Stimulated activated CD4-positive, alpha-beta T cell treated with anti-CD3 and anti-CD28 coated beads, Interleukin-1b, Interleukin-23, amount 100 ng/mL, for 4 hours (primary cell): ENCODE results near the gene MYO15B.

Experiments
- DNase-seq, 2 donors: peaks; one replicate each; pipeline ENCODE4 v3.0.0-alpha.2; 2020; ENCODE audit warnings: low read depth in 2 of 2

The MYO15B gene

GRCh38 chr17:75665981-75666380, 78.4 kb downstream of the MYO15B start:
- DNase-seq, result no peak

GRCh38 chr17:75666959-75667790, 79.6 kb downstream of the MYO15B start, which contains the start of the genes RECQL5 and SAP30BP:
RECQL5 (minus strand) TSS chr17:75667154; CDS start chr17:75666557, 597 bp downstream.
SAP30BP (plus strand) TSS chr17:75667338; CDS start chr17:75667373, 35 bp downstream.
- peak; percentile 94 to 99 for DNase-seq

GRCh38 chr17:75667825-75668224, 80.2 kb downstream of the MYO15B start:
- no peak for DNase-seq

- DNase-seq, result no peak
Observed at GRCh38 chr17:75668489-75668888, 80.9 kb downstream of the MYO15B start.

GRCh38 chr17:75670868-75671267, 83.3 kb downstream of the MYO15B start:
- DNase-seq, result no peak

- DNase-seq, result no peak
Observed at GRCh38 chr17:75672011-75672410, 84.4 kb downstream of the MYO15B start.

GRCh38 chr17:75673487-75673886, 85.9 kb downstream of the MYO15B start:
- no peak for DNase-seq
